ENCODE measurements around the gene ACAP2. TPM values are rescaled to one million over a fixed set of nuclear protein-coding genes. Genes with fewer than 3 reads are reported as not detected.

Gene ACAP2
- total RNA-seq, 1 donor from 2014 or later: 14.3 TPM

- intact Hi-C loops (cut with micrococcal nuclease): no loop called here
- Histone ChIP-seq H3K4me1 (peaks cover 12% of the 10 kb centered on the region), H3K36me3 (peaks cover 7% of the 10 kb centered on the region), H3K9me3 (replicated peaks) (no peaks in the 10 kb centered on the region), H3K27me3 (ENCODE audit: low read depth) (no peaks in the 10 kb centered on the region), H3K4me3 (no peak overlapping the region), H3K27ac (replicated peaks) (no peak overlapping the region)
- DNase-seq: no peak
- TF ChIP-seq CTCF (IDR thresholded peaks at IDR 0.05; ENCODE audit: borderline replicate concordance): no peak
These were observed 56.1 kb downstream of the ACAP2 start for GRCh38 chr3:195386739-195387138.

DNA sequence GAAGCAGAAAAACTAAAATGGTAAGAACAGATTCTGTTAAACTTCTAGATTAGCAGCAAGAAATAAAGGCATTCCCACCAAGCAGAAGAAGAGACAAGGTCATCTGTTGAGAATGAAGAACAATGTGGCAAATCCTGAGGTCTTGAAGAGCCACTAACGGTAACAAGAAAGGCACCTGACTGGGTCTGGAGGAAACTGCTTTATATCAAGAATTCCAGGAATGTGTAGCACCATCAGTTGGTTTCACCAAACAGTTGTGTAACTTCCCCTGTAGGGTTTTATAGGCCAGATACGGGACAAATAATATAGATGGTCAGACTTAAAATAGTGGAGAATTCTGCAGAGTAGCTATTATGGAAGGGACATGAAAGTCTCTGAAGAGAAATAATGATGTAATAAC, 57.3 kb downstream of the ACAP2 start:
- no peaks in the 10 kb centered on the region for H3K9me3 ChIP-seq (replicated peaks)
- no peak overlapping the region for H3K27ac ChIP-seq (replicated peaks)
- intact Hi-C loops (cut with micrococcal nuclease): no loop called here
- peaks cover 10% of the 10 kb centered on the region for H3K36me3 ChIP-seq
- H3K4me1 ChIP-seq: peaks cover 12% of the 10 kb centered on the region
- no peak overlapping the region for H3K4me3 ChIP-seq
- TF ChIP-seq CTCF (IDR thresholded peaks at IDR 0.05; ENCODE audit: borderline replicate concordance): no peak
- no peak for DNase-seq
- H3K27me3 ChIP-seq (ENCODE audit: low read depth): no peaks in the 10 kb centered on the region

GRCh38 chr3:195384952-195385351, 57.9 kb downstream of the ACAP2 start:
- Histone ChIP-seq H3K27ac (replicated peaks) (no peak overlapping the region), H3K36me3 (peaks cover 16% of the 10 kb centered on the region), H3K27me3 (ENCODE audit: low read depth) (no peaks in the 10 kb centered on the region), H3K4me3 (no peak overlapping the region), H3K4me1 (peaks cover 12% of the 10 kb centered on the region), H3K9me3 (replicated peaks) (no peaks in the 10 kb centered on the region)
- DNase-seq: no peak
- intact Hi-C loops (cut with micrococcal nuclease): no loop called here
- TF ChIP-seq CTCF (IDR thresholded peaks at IDR 0.05; ENCODE audit: borderline replicate concordance): no peak

DNA sequence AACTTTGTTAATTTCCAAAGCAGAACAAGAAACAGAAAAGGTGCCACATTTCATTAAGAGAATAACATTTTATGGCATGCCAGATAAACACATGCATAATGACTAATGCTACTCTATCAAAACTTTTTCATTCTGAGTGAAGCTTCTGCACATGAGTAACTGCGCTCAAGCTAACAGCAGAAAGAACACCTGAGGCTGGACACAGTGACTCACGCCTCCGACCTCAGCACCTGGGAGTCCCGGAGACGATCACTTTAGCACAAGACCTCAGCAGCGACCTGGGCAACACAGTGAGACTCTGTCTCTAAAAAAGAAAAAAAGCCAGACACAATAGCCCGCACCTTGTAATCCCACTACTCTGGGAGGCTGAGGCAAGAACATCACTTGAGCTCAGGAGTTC, 70.6 kb downstream of the ACAP2 start:
- no peaks in the 10 kb centered on the region for H3K27me3 ChIP-seq (ENCODE audit: low read depth)
- no peak overlapping the region for H3K4me3 ChIP-seq
- intact Hi-C loops (cut with micrococcal nuclease): no loop called here
- no peaks in the 10 kb centered on the region for H3K9me3 ChIP-seq (replicated peaks)
- TF ChIP-seq CTCF (IDR thresholded peaks at IDR 0.05; ENCODE audit: borderline replicate concordance): no peak
- no peak for DNase-seq
- H3K4me1 ChIP-seq: no peaks in the 10 kb centered on the region
- H3K27ac ChIP-seq (replicated peaks): no peak overlapping the region
- H3K36me3 ChIP-seq: peaks cover 33% of the 10 kb centered on the region

DNA sequence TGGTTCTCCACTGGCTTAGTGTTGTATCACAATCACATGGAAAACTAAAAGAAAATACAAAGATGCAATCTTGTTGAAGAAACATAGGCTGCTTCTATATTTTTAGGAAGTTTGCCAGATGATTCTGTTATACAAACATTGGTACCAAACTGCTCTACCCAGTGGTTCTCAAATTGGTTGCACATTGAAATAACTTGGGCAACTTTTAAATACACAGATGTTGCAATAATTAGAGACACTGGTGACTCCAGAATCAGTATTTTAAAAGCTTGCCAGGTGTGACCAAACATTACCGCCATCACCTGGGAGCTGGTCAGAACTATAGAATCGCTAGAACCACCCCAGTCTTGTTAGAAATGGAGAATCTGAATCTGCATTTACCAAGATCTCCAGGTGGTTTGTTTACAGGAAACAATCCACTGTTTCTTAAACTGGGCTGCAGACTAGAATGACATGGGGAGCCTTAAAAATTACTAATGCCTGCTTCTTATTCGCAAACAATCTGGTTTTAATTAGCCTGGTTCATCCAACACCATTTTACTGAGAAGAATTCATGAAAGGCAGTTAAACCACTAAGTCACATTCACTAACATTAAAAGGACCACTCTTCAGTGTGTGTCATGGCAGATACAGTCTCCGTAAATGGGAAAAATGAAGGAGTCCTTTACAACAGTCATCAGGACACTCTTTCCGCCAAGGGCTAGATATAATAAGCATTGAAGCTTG, 76.5 kb downstream of the ACAP2 start:
- TF ChIP-seq CTCF (IDR thresholded peaks at IDR 0.05; ENCODE audit: borderline replicate concordance): no peak

More for the DNA sequence above, 76.5 kb downstream of the ACAP2 start:
- intact Hi-C loops (cut with micrococcal nuclease): no loop called here
- H3K27ac ChIP-seq (replicated peaks): no peak overlapping the region
- peaks cover 27% of the 10 kb centered on the region for H3K36me3 ChIP-seq
- no peak for DNase-seq
- H3K9me3 ChIP-seq (replicated peaks): peaks cover 14% of the 10 kb centered on the region
- no peaks in the 10 kb centered on the region for H3K4me1 ChIP-seq
- no peaks in the 10 kb centered on the region for H3K27me3 ChIP-seq (ENCODE audit: low read depth)
- no peak overlapping the region for H3K4me3 ChIP-seq
